ENCODE measurements around the gene VWA5B1.
A peak's percentile ranks its signal among the peaks of the same experiment; 100 is the strongest.

The VWA5B1 gene

GRCh38 chr1:20359451-20360330 is 69.0 kb downstream of the VWA5B1 start:
- DNase-seq (ENCODE audit: low read depth): no peak
- TF ChIP-seq CTCF (conservative IDR thresholded peaks at IDR 0.05; ENCODE audit: low read length): no peak
- H3K4me3 ChIP-seq (ENCODE audit: low read length): no peak overlapping the region

- no peak for DNase-seq (ENCODE audit: low read depth)
- no peak overlapping the region for H3K4me3 ChIP-seq (ENCODE audit: low read length)
- TF ChIP-seq CTCF (conservative IDR thresholded peaks at IDR 0.05; ENCODE audit: low read length): no peak
Measured at GRCh38 chr1:20361401-20361800, 70.7 kb downstream of the VWA5B1 start.

- DNase-seq (ENCODE audit: low read depth): peak; percentile 42
- H3K4me3 ChIP-seq (ENCODE audit: low read length): no peak overlapping the region
- TF ChIP-seq CTCF (conservative IDR thresholded peaks at IDR 0.05; ENCODE audit: low read length): peak; percentile 87
Measured at GRCh38 chr1:20361805-20362381, 71.2 kb downstream of the VWA5B1 start.

- no peak for DNase-seq (ENCODE audit: low read depth)
- H3K4me3 ChIP-seq (ENCODE audit: low read length): no peak overlapping the region
- no peak for TF ChIP-seq CTCF (conservative IDR thresholded peaks at IDR 0.05; ENCODE audit: low read length)
Measured at GRCh38 chr1:20362856-20363255, 72.2 kb downstream of the VWA5B1 start.

- TF ChIP-seq CTCF (conservative IDR thresholded peaks at IDR 0.05; ENCODE audit: low read length): no peak
- no peak for DNase-seq (ENCODE audit: low read depth)
- no peak overlapping the region for H3K4me3 ChIP-seq (ENCODE audit: low read length)
Measured at GRCh38 chr1:20365421-20366055, 74.9 kb downstream of the VWA5B1 start.

- TF ChIP-seq CTCF (conservative IDR thresholded peaks at IDR 0.05; ENCODE audit: low read length): no peak
- no peak for DNase-seq (ENCODE audit: low read depth)
- no peak overlapping the region for H3K4me3 ChIP-seq (ENCODE audit: low read length)
Measured at GRCh38 chr1:20366056-20366462, 75.4 kb downstream of the VWA5B1 start.
